HepG2 (cell line): ENCODE data around the gene CCT5. TPM values are rescaled to one million over a fixed set of nuclear protein-coding genes. Genes with fewer than 3 reads are reported as not detected.

Experiments used
- DNMT3B ChIP-seq: conservative IDR thresholded peaks from 2 replicates; pipeline ENCODE4 v1.6.1; 2016; ENCODE audit warnings: missing biosample characterization, control low read depth
- HOXA3 ChIP-seq: sonication (generic); formaldehyde crosslinking; IDR thresholded peaks from 2 replicates; pipeline ENCODE4 v1.5.0; 2020; ENCODE audit warnings: missing genetic modification reagents
- ISL2 ChIP-seq: sonication (generic); formaldehyde crosslinking; IDR thresholded peaks from 2 replicates; pipeline ENCODE4 v1.5.0; 2020; ENCODE audit warnings: missing genetic modification reagents
- RCOR2 ChIP-seq: IDR thresholded peaks from 2 replicates; pipeline ENCODE4 v1.6.1; 2016; ENCODE audit warnings: missing biosample characterization, missing genetic modification reagents
- REPIN1 ChIP-seq: sonication (generic); formaldehyde crosslinking; IDR thresholded peaks from 2 replicates; pipeline ENCODE4 v1.8.0; 2022; ENCODE audit warnings: missing genetic modification reagents, low read depth, mild to moderate bottlenecking, borderline replicate concordance
- SMC3 ChIP-seq: IDR thresholded peaks from 2 replicates; pipeline ENCODE4 v1.6.1; 2011; ENCODE audit warnings: low read length, improper control_type of control experiment
- TCF7L2 ChIP-seq: IDR thresholded peaks from 2 replicates; pipeline ENCODE4 v1.6.1; 2011; ENCODE audit warnings: mild to moderate bottlenecking, low read depth, low read length, moderate library complexity
- ZKSCAN8 ChIP-seq: IDR thresholded peaks from 2 replicates; pipeline ENCODE4 v1.6.1; 2016; ENCODE audit warnings: borderline replicate concordance, missing genetic modification reagents, missing compliant biosample characterization
- ZMYM3 ChIP-seq: sonication (generic); formaldehyde crosslinking; IDR thresholded peaks from 2 replicates; pipeline ENCODE4 v1.5.1; 2020; ENCODE audit warnings: mild to moderate bottlenecking, missing genetic modification reagents
- ZNF280D ChIP-seq: sonication (generic); formaldehyde crosslinking; IDR thresholded peaks from 2 replicates; pipeline ENCODE4 v1.5.1; 2020; ENCODE audit warnings: mild to moderate bottlenecking, missing genetic modification reagents
- ZNF460 ChIP-seq: sonication (generic); formaldehyde crosslinking; IDR thresholded peaks from 2 replicates; pipeline ENCODE4 v1.5.1; 2020; ENCODE audit warnings: missing genetic modification reagents, mild to moderate bottlenecking, borderline replicate concordance
- ZNF781 ChIP-seq: sonication (generic); formaldehyde crosslinking; IDR thresholded peaks from 2 replicates; pipeline ENCODE4 v1.5.1; 2020; ENCODE audit warnings: borderline replicate concordance, mild to moderate bottlenecking, missing genetic modification reagents; ENCODE audit errors: not compliant biosample characterization
- polyA plus RNA-seq, 8 experiments: library from polyadenylated mRNA; depleted of rRNA in 3 of 8; stranded (reverse) in 7 of 8; unstranded in 1 of 8; fragments of >200 nt; fragmentation: Illumina TruSeq in 4 of 8; extraction: Trizol in 4 of 8; gene quantifications; 2 replicates each; pipeline versions ENCODE4 v1.2.1 to v1.2.3, GENCODE V29; 2011 to 2016; ENCODE audit warnings: low read depth in 4 of 8, missing spikeins in 1 of 8, mixed read lengths in 1 of 8; ENCODE audit not compliant: insufficient read depth in 1 of 8
- total RNA-seq, 5 experiments: library from RNA; depleted of rRNA; stranded (reverse); fragments of >200 nt; fragmentation: Illumina TruSeq; extraction: Trizol; gene quantifications; 2 replicates each; pipeline ENCODE4 v1.2.3, GENCODE V29; 2016; ENCODE audit warnings: low read depth in 1 of 5
- TF ChIP-seq, protein P1 (sequence below): sonication (generic); formaldehyde crosslinking; IDR thresholded peaks from 2 replicates; pipeline ENCODE4 v1.4.0; 2020; ENCODE audit warnings: missing genetic modification reagents, borderline replicate concordance
- TF ChIP-seq, protein P2 (sequence below): sonication (generic); formaldehyde crosslinking; IDR thresholded peaks from 2 replicates; pipeline ENCODE4 v1.4.0; 2020; ENCODE audit warnings: mild to moderate bottlenecking, missing genetic modification reagents
- TF ChIP-seq, protein P3 (sequence below), 2 experiments: sonication (generic) in 1 of 2; formaldehyde crosslinking in 1 of 2; IDR thresholded peaks; 2 replicates each; pipeline versions ENCODE4 v1.5.1 to v1.6.1; 2011 to 2020; ENCODE audit warnings: borderline replicate concordance in 1 of 2, low read depth in 1 of 2, low read length in 1 of 2, mild to moderate bottlenecking in 1 of 2, missing genetic modification reagents in 1 of 2, moderate library complexity in 1 of 2

Gene CCT5
- total and polyA plus RNA-seq, 2 of the 13 experiments (the other 11 are each of a cell fraction or from before 2014, with no cell fraction given) = 319 to 708 TPM

- TF ChIP-seq, protein P1, sequence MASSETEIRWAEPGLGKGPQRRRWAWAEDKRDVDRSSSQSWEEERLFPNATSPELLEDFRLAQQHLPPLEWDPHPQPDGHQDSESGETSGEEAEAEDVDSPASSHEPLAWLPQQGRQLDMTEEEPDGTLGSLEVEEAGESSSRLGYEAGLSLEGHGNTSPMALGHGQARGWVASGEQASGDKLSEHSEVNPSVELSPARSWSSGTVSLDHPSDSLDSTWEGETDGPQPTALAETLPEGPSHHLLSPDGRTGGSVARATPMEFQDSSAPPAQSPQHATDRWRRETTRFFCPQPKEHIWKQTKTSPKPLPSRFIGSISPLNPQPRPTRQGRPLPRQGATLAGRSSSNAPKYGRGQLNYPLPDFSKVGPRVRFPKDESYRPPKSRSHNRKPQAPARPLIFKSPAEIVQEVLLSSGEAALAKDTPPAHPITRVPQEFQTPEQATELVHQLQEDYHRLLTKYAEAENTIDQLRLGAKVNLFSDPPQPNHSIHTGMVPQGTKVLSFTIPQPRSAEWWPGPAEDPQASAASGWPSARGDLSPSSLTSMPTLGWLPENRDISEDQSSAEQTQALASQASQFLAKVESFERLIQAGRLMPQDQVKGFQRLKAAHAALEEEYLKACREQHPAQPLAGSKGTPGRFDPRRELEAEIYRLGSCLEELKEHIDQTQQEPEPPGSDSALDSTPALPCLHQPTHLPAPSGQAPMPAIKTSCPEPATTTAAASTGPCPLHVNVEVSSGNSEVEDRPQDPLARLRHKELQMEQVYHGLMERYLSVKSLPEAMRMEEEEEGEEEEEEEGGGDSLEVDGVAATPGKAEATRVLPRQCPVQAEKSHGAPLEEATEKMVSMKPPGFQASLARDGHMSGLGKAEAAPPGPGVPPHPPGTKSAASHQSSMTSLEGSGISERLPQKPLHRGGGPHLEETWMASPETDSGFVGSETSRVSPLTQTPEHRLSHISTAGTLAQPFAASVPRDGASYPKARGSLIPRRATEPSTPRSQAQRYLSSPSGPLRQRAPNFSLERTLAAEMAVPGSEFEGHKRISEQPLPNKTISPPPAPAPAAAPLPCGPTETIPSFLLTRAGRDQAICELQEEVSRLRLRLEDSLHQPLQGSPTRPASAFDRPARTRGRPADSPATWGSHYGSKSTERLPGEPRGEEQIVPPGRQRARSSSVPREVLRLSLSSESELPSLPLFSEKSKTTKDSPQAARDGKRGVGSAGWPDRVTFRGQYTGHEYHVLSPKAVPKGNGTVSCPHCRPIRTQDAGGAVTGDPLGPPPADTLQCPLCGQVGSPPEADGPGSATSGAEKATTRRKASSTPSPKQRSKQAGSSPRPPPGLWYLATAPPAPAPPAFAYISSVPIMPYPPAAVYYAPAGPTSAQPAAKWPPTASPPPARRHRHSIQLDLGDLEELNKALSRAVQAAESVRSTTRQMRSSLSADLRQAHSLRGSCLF (CRISPR knock-in tag) = no peak
- peak; percentile 65; the same call in 1 of the 2 replicates for TF ChIP-seq ZMYM3 (CRISPR knock-in tag)
- TF ChIP-seq HOXA3 (CRISPR knock-in tag) = peak; percentile 57
- TF ChIP-seq RCOR2 (CRISPR knock-in tag) = no peak
- TF ChIP-seq REPIN1 (CRISPR knock-in tag) = no peak
- TF ChIP-seq TCF7L2 = no peak
- TF ChIP-seq, protein P2, sequence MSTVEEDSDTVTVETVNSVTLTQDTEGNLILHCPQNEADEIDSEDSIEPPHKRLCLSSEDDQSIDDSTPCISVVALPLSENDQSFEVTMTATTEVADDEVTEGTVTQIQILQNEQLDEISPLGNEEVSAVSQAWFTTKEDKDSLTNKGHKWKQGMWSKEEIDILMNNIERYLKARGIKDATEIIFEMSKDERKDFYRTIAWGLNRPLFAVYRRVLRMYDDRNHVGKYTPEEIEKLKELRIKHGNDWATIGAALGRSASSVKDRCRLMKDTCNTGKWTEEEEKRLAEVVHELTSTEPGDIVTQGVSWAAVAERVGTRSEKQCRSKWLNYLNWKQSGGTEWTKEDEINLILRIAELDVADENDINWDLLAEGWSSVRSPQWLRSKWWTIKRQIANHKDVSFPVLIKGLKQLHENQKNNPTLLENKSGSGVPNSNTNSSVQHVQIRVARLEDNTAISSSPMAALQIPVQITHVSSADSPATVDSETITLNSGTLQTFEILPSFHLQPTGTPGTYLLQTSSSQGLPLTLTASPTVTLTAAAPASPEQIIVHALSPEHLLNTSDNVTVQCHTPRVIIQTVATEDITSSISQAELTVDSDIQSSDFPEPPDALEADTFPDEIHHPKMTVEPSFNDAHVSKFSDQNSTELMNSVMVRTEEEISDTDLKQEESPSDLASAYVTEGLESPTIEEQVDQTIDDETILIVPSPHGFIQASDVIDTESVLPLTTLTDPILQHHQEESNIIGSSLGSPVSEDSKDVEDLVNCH (CRISPR knock-in tag) = no peak
- TF ChIP-seq, protein P3, sequence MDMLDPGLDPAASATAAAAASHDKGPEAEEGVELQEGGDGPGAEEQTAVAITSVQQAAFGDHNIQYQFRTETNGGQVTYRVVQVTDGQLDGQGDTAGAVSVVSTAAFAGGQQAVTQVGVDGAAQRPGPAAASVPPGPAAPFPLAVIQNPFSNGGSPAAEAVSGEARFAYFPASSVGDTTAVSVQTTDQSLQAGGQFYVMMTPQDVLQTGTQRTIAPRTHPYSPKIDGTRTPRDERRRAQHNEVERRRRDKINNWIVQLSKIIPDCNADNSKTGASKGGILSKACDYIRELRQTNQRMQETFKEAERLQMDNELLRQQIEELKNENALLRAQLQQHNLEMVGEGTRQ (IDR thresholded peaks at IDR 0.05; ENCODE audit: low read depth, low read length) = no peak
- TF ChIP-seq, protein P3 (CRISPR knock-in tag; IDR thresholded peaks at IDR 0.05; ENCODE audit: borderline replicate concordance) = no peak
- no peak for TF ChIP-seq SMC3
- TF ChIP-seq ZNF460 = peak; percentile 15; the same call in 1 of the 2 replicates
- no peak for TF ChIP-seq ZNF781 (CRISPR knock-in tag)
- no peak for TF ChIP-seq ZNF280D (CRISPR knock-in tag)
- no peak for TF ChIP-seq DNMT3B
- TF ChIP-seq ZKSCAN8 (CRISPR knock-in tag) = no peak
- peak; percentile 40; the same call in 1 of the 2 replicates for TF ChIP-seq ISL2 (CRISPR knock-in tag)
These were observed 57.4 kb downstream of the CCT5 start, which contains the start of gene CMBL (continued) for GRCh38 chr5:10307206-10308148.
